ENCODE results near the gene SLC6A16.

Gene SLC6A16

GRCh38 chr19:49348305-49349189 is 23.6 kb upstream of the SLC6A16 start:
- H3K27me3 ChIP-seq (replicated peaks; ENCODE audit: control insufficient read depth, insufficient read depth, low read length) = no peaks in the 10 kb centered on the region; the same call in 1 of the 2 replicates
- no peak for TF ChIP-seq CTCF (IDR thresholded peaks at IDR 0.05; ENCODE audit: insufficient read depth, low read length, poor library complexity, severe bottlenecking)
- no peaks in the 10 kb centered on the region for H3K36me3 ChIP-seq (ENCODE audit: control insufficient read depth, insufficient read depth, low read length)
- DNase-seq (ENCODE audit: extremely low read depth, insufficient read length) = no peak
- H3K4me3 ChIP-seq (replicated peaks; ENCODE audit: low read depth, low read length) = no peak overlapping the region

DNA sequence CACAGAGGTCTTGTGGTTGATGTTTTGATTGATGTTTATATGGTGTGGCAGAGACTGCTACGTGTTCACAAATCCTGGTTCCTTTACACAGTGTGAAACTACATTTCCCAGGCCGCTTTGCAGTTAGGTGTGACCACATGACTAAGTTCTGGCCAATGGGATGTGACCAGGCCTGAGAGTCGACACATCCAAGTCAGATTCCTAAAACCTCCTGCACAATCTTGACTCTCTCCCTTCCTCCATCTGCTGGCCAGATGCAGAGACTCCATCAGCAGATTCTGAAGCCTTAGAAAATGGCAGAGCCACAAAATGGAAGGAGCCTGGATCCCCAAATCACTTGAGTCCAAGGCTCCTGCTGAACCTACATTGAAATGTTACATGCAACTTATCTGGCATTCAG is 22.8 kb upstream of the SLC6A16 start:
- no peak for TF ChIP-seq CTCF (IDR thresholded peaks at IDR 0.05; ENCODE audit: insufficient read depth, low read length, poor library complexity, severe bottlenecking)
- no peaks in the 10 kb centered on the region for H3K36me3 ChIP-seq (ENCODE audit: control insufficient read depth, insufficient read depth, low read length)
- no peak overlapping the region for H3K4me3 ChIP-seq (replicated peaks; ENCODE audit: low read depth, low read length)
- H3K27me3 ChIP-seq (replicated peaks; ENCODE audit: control insufficient read depth, insufficient read depth, low read length) = no peaks in the 10 kb centered on the region; the same call in 1 of the 2 replicates
- no peak for DNase-seq (ENCODE audit: extremely low read depth, insufficient read length)

DNA sequence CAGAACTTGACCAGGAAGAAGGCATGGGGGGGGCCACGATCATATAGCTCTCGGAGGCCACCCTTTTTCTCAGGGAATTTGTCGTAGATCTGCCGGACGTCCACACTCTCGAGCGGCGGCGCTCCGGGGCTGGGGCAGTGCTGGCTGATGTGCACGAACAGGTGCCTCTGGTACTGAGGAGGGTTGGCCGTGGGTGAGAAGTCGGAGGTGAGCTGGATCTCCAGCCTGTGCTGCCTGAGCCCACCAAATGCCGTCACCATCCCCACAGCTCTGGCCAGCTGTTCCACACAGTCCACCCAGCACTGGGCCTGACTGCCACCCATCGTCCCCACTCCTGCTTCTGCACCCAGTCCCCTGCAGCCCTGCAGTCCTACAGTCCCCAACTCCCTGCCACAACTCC is 22.2 kb upstream of the SLC6A16 start:
- Histone ChIP-seq H3K36me3 (ENCODE audit: control insufficient read depth, insufficient read depth, low read length) (no peaks in the 10 kb centered on the region), H3K27me3 (replicated peaks; ENCODE audit: control insufficient read depth, insufficient read depth, low read length) (no peaks in the 10 kb centered on the region; the same call in 1 of the 2 replicates), H3K4me3 (replicated peaks; ENCODE audit: low read depth, low read length) (no peak overlapping the region)
- no peak for DNase-seq (ENCODE audit: extremely low read depth, insufficient read length)
- TF ChIP-seq CTCF (IDR thresholded peaks at IDR 0.05; ENCODE audit: insufficient read depth, low read length, poor library complexity, severe bottlenecking) = no peak

DNA sequence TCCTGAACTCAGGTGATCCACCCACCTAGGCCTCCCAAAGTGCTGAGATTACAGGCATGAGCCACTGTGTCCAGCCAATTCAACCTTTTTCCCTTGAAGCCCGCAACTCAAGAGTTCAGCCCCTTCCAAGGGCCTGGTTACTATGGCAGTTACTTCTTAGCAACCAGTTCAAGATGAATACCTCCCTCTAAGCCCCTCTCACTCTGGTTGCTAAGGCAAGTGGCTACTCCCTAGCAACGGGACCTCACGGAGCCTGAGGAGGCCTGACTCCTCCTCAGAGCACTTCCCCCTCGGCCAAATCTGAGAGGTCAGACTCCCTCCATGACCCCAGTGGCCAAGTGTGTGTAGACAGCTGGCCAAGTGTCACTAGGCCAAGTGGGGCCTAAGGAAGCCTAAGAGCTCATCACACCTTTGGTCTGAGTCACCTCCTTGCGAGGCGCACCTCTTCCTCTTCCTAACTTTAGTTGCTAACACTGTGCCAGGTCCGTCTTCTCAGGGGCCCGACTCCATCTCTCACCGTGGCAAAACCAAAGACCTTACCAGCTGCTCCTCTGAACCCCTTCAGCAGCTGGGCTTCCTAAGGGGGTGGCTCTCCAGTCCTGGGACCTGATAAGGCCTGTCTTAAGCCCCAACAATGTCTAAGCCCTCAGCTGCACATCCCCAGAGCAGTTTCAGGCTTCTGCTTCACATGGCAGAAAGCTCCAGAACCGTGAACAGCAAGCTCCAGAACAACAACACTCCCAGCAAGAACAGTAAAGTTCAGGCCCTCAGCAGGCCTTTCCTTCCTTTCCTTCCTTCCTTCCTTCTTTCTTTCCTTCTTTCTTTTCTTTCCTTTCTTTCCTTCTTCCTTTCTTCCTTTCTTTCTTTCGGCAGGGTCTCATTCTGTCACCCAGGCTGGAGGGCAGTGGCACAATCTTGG is 19.8 kb upstream of the SLC6A16 start:
- no peak for TF ChIP-seq CTCF (IDR thresholded peaks at IDR 0.05; ENCODE audit: insufficient read depth, low read length, poor library complexity, severe bottlenecking)
- peaks cover 4% of the 10 kb centered on the region; the same call in 1 of the 2 replicates for H3K36me3 ChIP-seq (ENCODE audit: control insufficient read depth, insufficient read depth, low read length)
- no peak for DNase-seq (ENCODE audit: extremely low read depth, insufficient read length)
- H3K4me3 ChIP-seq (replicated peaks; ENCODE audit: low read depth, low read length) = no peak overlapping the region
- no peaks in the 10 kb centered on the region for H3K27me3 ChIP-seq (replicated peaks; ENCODE audit: control insufficient read depth, insufficient read depth, low read length)

DNA sequence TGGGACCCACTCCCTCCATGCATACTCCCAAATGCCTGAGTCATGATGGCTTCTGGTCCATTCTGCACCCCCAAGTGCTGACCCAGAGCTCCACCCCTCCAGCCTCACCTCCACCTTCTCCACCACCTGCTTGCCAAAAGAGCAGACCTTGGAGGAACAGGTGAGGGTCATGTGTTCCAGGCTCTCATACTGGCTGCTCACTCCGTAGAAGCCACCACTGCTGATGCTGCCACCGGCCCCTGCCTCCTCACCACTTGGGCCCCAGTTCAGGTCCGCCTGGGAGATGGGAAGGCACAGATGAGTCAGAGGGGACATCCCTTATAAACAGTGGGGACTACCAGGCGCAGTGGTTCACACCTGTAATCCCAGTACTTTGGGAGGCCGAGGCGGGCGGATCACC is 18.1 kb upstream of the SLC6A16 start:
- H3K4me3 ChIP-seq (replicated peaks; ENCODE audit: low read depth, low read length) = no peak overlapping the region
- no peak for DNase-seq (ENCODE audit: extremely low read depth, insufficient read length)
- H3K27me3 ChIP-seq (replicated peaks; ENCODE audit: control insufficient read depth, insufficient read depth, low read length) = no peaks in the 10 kb centered on the region
- peaks cover 10% of the 10 kb centered on the region for H3K36me3 ChIP-seq (ENCODE audit: control insufficient read depth, insufficient read depth, low read length)
- TF ChIP-seq CTCF (IDR thresholded peaks at IDR 0.05; ENCODE audit: insufficient read depth, low read length, poor library complexity, severe bottlenecking) = no peak
